SK-N-SH treated with all-trans-retinoic acid at 6 μM for 48 hours (cell line): ENCODE results near the gene BABAM2.

Experiments used
- ARNTL ChIP-seq: fragments of 450-650 bp; formaldehyde crosslinking; IDR thresholded peaks from 2 replicates; pipeline ENCODE4 v1.5.0; 2020; ENCODE audit warnings: low read depth, mild to moderate bottlenecking, moderate library complexity, borderline replicate concordance
- OSR1 ChIP-seq: fragments of 250-450 bp; sonication (Bioruptor Pico); IDR thresholded peaks from 2 replicates; pipeline ENCODE4 v1.8.0; 2022; ENCODE audit warnings: moderate library complexity, mild to moderate bottlenecking, inconsistent platforms
- SNAI2 ChIP-seq: fragments of 250-450 bp; sonication (Bioruptor Pico); IDR thresholded peaks from 2 replicates; pipeline ENCODE4 v1.5.0; 2020; ENCODE audit warnings: mild to moderate bottlenecking, moderate library complexity
- ZFP30 ChIP-seq: fragments of 450-650 bp; formaldehyde crosslinking; IDR thresholded peaks from 2 replicates; pipeline ENCODE4 v1.5.0; 2022; ENCODE audit warnings: mild to moderate bottlenecking, moderate library complexity
- TF ChIP-seq, protein P1 (sequence below): fragments of 250-450 bp; sonication (Bioruptor Pico); IDR thresholded peaks from 2 replicates; pipeline ENCODE4 v1.8.0; 2020; ENCODE audit warnings: mild to moderate bottlenecking, moderate library complexity, borderline replicate concordance

DNA sequence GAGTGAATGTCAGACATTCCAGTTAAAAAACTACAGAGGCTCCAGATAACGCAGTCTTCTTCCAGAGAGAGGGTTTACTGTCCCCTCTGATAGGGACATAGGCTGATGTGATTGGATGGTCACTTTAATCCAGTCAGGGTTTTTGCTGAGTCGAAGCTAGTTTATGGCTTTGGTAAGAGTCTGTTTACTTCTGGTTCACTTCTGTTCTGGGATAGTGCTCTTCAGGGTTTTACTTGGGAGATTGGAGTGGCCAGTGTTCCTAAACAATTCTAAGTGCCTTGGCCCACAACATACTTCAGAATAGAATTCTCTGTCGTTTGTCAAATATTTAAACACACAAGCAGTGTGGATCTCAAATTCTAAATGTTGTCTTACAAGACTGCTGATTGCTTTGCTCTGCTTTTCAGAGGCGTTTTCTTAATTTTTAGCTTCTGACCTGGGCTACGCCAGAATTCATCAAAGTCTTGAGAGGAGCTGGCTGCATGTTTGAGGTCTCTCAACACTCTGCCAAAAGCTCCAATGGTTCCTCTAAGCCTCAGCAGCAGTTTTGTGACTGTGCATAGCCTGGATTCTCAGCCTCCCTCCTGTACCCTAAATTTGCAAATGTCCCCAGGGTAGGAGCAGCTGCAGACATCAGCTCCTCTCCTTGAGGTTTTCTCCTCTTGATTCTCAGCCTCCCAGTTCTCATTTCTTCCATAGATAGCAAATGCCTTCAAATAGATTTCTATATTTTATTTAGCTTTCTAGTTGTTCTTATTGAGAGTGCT, 105.8 kb downstream of the BABAM2 start:
- TF ChIP-seq OSR1 (no peak), SNAI2 (CRISPR knock-in tag) (no peak), ZFP30 (CRISPR knock-in tag) (no peak), ARNTL (no peak)
- TF ChIP-seq, protein P1, sequence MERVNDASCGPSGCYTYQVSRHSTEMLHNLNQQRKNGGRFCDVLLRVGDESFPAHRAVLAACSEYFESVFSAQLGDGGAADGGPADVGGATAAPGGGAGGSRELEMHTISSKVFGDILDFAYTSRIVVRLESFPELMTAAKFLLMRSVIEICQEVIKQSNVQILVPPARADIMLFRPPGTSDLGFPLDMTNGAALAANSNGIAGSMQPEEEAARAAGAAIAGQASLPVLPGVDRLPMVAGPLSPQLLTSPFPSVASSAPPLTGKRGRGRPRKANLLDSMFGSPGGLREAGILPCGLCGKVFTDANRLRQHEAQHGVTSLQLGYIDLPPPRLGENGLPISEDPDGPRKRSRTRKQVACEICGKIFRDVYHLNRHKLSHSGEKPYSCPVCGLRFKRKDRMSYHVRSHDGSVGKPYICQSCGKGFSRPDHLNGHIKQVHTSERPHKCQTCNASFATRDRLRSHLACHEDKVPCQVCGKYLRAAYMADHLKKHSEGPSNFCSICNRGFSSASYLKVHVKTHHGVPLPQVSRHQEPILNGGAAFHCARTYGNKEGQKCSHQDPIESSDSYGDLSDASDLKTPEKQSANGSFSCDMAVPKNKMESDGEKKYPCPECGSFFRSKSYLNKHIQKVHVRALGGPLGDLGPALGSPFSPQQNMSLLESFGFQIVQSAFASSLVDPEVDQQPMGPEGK (CRISPR knock-in tag): no peak
